SK-MEL-5 (cell line): Measurements from ENCODE around the gene AIG1. TPM values are rescaled to one million over a fixed set of nuclear protein-coding genes. Genes with fewer than 3 reads are reported as not detected.

Experiments used
- DNase-seq: peaks from one replicate; pipeline ENCODE4 v3.0.0-alpha.2; 2016; ENCODE audit warnings: low read depth, low spot score
- in situ Hi-C: cut with HindIII; loops from 2 replicates; pipeline ENCODE4 v1.10.0; 2016; ENCODE audit warnings: low sequenced_read_pairs, high pct_unique_total_duplicates, low pct_unique_long_range_greater_than_20kb
- total RNA-seq: library from RNA; depleted of rRNA; stranded (reverse); fragments of >200 nt; shearing (Covaris generic); gene quantifications from 2 replicates; pipeline ENCODE4 v1.2.3, GENCODE V29; 2014; rRNA removed

AIG1 gene
- total RNA-seq, 1 experiment from 2014 or later = 8.0 TPM

- in situ Hi-C loops = no loop called here
- DNase-seq = no peak
Measured at GRCh38 chr6:143370812-143371370, 310.2 kb downstream of the AIG1 start.

- no peak for DNase-seq
- in situ Hi-C loops = no loop called here
Measured at GRCh38 chr6:143372199-143372882, 311.7 kb downstream of the AIG1 start.

- in situ Hi-C loops = no loop called here
- no peak for DNase-seq
Measured at GRCh38 chr6:143374014-143374413, 313.3 kb downstream of the AIG1 start.

GRCh38 chr6:143375022-143375585 lies 314.4 kb downstream of the AIG1 start:
- DNase-seq = no peak
- in situ Hi-C loops = no loop called here

- in situ Hi-C loops = no loop called here
- no peak for DNase-seq
Measured at GRCh38 chr6:143376375-143376774, 315.7 kb downstream of the AIG1 start.

- no peak for DNase-seq
- in situ Hi-C loops = no loop called here
Measured at GRCh38 chr6:143376861-143377260, 316.2 kb downstream of the AIG1 start.

GRCh38 chr6:143385636-143386035 lies 324.9 kb downstream of the AIG1 start:
- in situ Hi-C loops = no loop called here
- DNase-seq = no peak

GRCh38 chr6:143390278-143390677 lies 329.6 kb downstream of the AIG1 start:
- in situ Hi-C loops = no loop called here
- no peak for DNase-seq

Other genes starting within 250 kb of the AIG1 start
- gene HIVEP2, start 115.7 kb upstream of the AIG1 start, total RNA-seq = 6.4 and 7.7 TPM in 2 replicates